Measurements from ENCODE around the gene MBNL1.

DNA sequence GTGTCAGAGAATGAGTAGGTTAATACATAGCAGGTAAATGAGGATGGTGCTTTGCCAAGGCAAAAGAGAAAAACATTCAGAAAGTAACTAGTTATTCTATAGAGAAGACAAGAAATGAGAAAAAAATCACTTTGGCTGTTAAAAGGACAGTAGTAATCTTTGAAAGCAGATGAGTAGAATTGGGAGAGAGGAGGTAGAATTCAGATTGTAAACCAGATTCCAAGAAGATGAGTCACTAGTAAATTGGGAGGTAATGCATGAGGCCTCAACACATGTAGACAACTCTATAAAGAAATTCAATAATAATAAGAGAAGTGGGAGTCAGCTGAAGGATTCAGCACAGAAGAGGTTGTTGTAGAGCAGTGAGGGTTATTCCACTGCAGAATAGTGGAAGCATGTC lies 81.4 kb downstream of the MBNL1 start:
- no peak for TF ChIP-seq CTCF (conservative IDR thresholded peaks at IDR 0.05; ENCODE audit: low read depth, low read length)
- TF ChIP-seq EZH2 (IDR thresholded peaks at IDR 0.05; ENCODE audit: borderline replicate concordance, low read depth, low read length, poor library complexity, severe bottlenecking), result no peak
